ENCODE data around the gene NAPEPLD. TPM values are rescaled to one million over a fixed set of nuclear protein-coding genes. Genes with fewer than 3 reads are reported as not detected.

The NAPEPLD gene
- polyA plus RNA-seq, 3 donors, result 1.1 to 2.2 (median 1.6) TPM

GRCh38 chr7:103143868-103144267, 5.0 kb downstream of the NAPEPLD start:
- Mint-ChIP-seq H3K27ac (no peak overlapping the region), H3K9me3 (peaks cover 0 to 9% (median 3%) of the 10 kb centered on the region in 7 donors), H3K4me1 (peaks cover 28% of the 10 kb centered on the region), H3K4me3 (no peak overlapping the region), H3K27me3 (ENCODE audit: low read depth in 3 of 3) (peaks cover 0 to 2% (median 0%) of the 10 kb centered on the region in 3 donors), H3K36me3 (peaks cover 13 to 15% of the 10 kb centered on the region in 2 donors)
- Histone ChIP-seq H3K4me3 (replicated peaks in 1 of 3; ENCODE audit: low read depth in 2 of 3, low read length in 3 of 3) (no peak overlapping the region), H3K9ac (ENCODE audit: insufficient read depth, low read length, poor library complexity, severe bottlenecking) (no peak overlapping the region), H3K36me3 (replicated peaks in 1 of 2; ENCODE audit: control insufficient read depth in 1 of 2, insufficient read depth in 2 of 2, low read length in 2 of 2) (no peaks in the 10 kb centered on the region), H2AFZ (ENCODE audit: insufficient read depth, low read depth, low read length, poor library complexity, severe bottlenecking) (no peak overlapping the region), H3K4me2 (replicated peaks; ENCODE audit: extremely low read depth, low read length, poor library complexity, severe bottlenecking) (no peak overlapping the region), H3K79me2 (ENCODE audit: insufficient read depth, low read length) (peaks cover 10% of the 10 kb centered on the region), H3K4me1 (ENCODE audit: control insufficient read depth in 1 of 2, insufficient read depth in 2 of 2, low read length in 2 of 2) (peaks cover 8 to 16% of the 10 kb centered on the region in 2 donors), H3K9me3 (replicated peaks in 1 of 2; ENCODE audit: control insufficient read depth in 1 of 2, insufficient read depth in 1 of 2, low read length in 2 of 2) (peaks cover 0 to 4% of the 10 kb centered on the region in 2 donors), H4K20me1 (ENCODE audit: insufficient read depth, low read length) (no peaks in the 10 kb centered on the region), H3K27ac (ENCODE audit: low read depth in 1 of 2, low read length in 2 of 2) (no peak overlapping the region), H3K27me3 (ENCODE audit: control insufficient read depth in 2 of 2, insufficient read depth in 2 of 2, low read length in 2 of 2) (no peaks in the 10 kb centered on the region)
- WGBS (ENCODE audit: insufficient coverage), result no CpG with 5 or more reads among the region's 1 CpG
- TF ChIP-seq CTCF (IDR thresholded peaks at IDR 0.05), result no peak
- DNase-seq, result no peak
- intact Hi-C loops (cut with micrococcal nuclease), result no loop called here

GRCh38 chr7:103142494-103142893, 6.4 kb downstream of the NAPEPLD start:
- DNase-seq, result no peak
- no peak for TF ChIP-seq CTCF (IDR thresholded peaks at IDR 0.05)
- Histone ChIP-seq H3K9me3 (replicated peaks in 1 of 2; ENCODE audit: control insufficient read depth in 1 of 2, insufficient read depth in 1 of 2, low read length in 2 of 2) (peaks cover 0 to 4% of the 10 kb centered on the region in 2 donors), H4K20me1 (ENCODE audit: insufficient read depth, low read length) (no peaks in the 10 kb centered on the region), H3K27me3 (ENCODE audit: control insufficient read depth in 2 of 2, insufficient read depth in 2 of 2, low read length in 2 of 2) (no peaks in the 10 kb centered on the region), H3K27ac (ENCODE audit: low read depth in 1 of 2, low read length in 2 of 2) (no peak overlapping the region), H3K4me1 (ENCODE audit: control insufficient read depth in 1 of 2, insufficient read depth in 2 of 2, low read length in 2 of 2) (peaks cover 0 to 5% of the 10 kb centered on the region in 2 donors), H3K4me2 (replicated peaks; ENCODE audit: extremely low read depth, low read length, poor library complexity, severe bottlenecking) (no peak overlapping the region), H3K36me3 (replicated peaks in 1 of 2; ENCODE audit: control insufficient read depth in 1 of 2, insufficient read depth in 2 of 2, low read length in 2 of 2) (no peaks in the 10 kb centered on the region), H2AFZ (ENCODE audit: insufficient read depth, low read depth, low read length, poor library complexity, severe bottlenecking) (no peak overlapping the region), H3K9ac (ENCODE audit: insufficient read depth, low read length, poor library complexity, severe bottlenecking) (no peak overlapping the region), H3K79me2 (ENCODE audit: insufficient read depth, low read length) (no peaks in the 10 kb centered on the region), H3K4me3 (replicated peaks in 1 of 3; ENCODE audit: low read depth in 2 of 3, low read length in 3 of 3) (no peak overlapping the region)
- Mint-ChIP-seq H3K9me3 (peaks cover 0 to 9% (median 3%) of the 10 kb centered on the region in 7 donors), H3K4me1 (peaks cover 17% of the 10 kb centered on the region), H3K36me3 (peaks cover 13 to 15% of the 10 kb centered on the region in 2 donors), H3K4me3 (no peak overlapping the region), H3K27ac (no peak overlapping the region), H3K27me3 (ENCODE audit: low read depth in 3 of 3) (no peaks in the 10 kb centered on the region)
- WGBS (ENCODE audit: insufficient coverage), result 100% methylated on average over 1 of the region's 1 CpG
- intact Hi-C loops (cut with micrococcal nuclease), result no loop called here

All from CD14-positive monocyte (primary cell).